Subcutaneous abdominal adipose tissue (tissue), 5 donors: ENCODE results near the gene EBP.

Experiments used
- H3K27ac ChIP-seq: one replicate; pipeline ENCODE4 v1.7.0; 2013; ENCODE audit warnings: low read depth, mild to moderate bottlenecking, inconsistent platforms, low read length, moderate library complexity
- H3K27me3 ChIP-seq, 5 donors: one replicate each; pipeline ENCODE4 v1.7.0; 2013; ENCODE audit warnings: low read length in 5 of 5, inconsistent platforms in 1 of 5; ENCODE audit not compliant: control insufficient read depth in 5 of 5, insufficient read depth in 4 of 5
- H3K36me3 ChIP-seq, 5 donors: one replicate each; pipeline ENCODE4 v1.7.0; 2013; ENCODE audit warnings: low read length in 5 of 5; ENCODE audit not compliant: control insufficient read depth in 5 of 5, insufficient read depth in 5 of 5
- H3K4me1 ChIP-seq, 5 donors: one replicate each; pipeline ENCODE4 v1.7.0; 2013; ENCODE audit warnings: low read length in 5 of 5, mild to moderate bottlenecking in 3 of 5, moderate library complexity in 1 of 5; ENCODE audit not compliant: control insufficient read depth in 5 of 5, insufficient read depth in 5 of 5
- H3K4me3 ChIP-seq, 5 donors: one replicate each; pipeline ENCODE4 v1.7.0; 2013; ENCODE audit warnings: low read length in 5 of 5, low read depth in 1 of 5
- H3K9ac ChIP-seq, 5 donors: one replicate each; pipeline ENCODE4 v1.7.0; 2013; ENCODE audit warnings: low read length in 5 of 5, mild to moderate bottlenecking in 4 of 5, moderate library complexity in 3 of 5
- H3K9me3 ChIP-seq, 5 donors: one replicate each; pipeline ENCODE4 v1.7.0; 2013; ENCODE audit warnings: low read length in 5 of 5; ENCODE audit not compliant: control insufficient read depth in 5 of 5
- donor health status: healthy.
- donor health status: healthy.
- donor health status: healthy.
- donor health status: healthy.
- donor health status: healthy.

The EBP gene

DNA sequence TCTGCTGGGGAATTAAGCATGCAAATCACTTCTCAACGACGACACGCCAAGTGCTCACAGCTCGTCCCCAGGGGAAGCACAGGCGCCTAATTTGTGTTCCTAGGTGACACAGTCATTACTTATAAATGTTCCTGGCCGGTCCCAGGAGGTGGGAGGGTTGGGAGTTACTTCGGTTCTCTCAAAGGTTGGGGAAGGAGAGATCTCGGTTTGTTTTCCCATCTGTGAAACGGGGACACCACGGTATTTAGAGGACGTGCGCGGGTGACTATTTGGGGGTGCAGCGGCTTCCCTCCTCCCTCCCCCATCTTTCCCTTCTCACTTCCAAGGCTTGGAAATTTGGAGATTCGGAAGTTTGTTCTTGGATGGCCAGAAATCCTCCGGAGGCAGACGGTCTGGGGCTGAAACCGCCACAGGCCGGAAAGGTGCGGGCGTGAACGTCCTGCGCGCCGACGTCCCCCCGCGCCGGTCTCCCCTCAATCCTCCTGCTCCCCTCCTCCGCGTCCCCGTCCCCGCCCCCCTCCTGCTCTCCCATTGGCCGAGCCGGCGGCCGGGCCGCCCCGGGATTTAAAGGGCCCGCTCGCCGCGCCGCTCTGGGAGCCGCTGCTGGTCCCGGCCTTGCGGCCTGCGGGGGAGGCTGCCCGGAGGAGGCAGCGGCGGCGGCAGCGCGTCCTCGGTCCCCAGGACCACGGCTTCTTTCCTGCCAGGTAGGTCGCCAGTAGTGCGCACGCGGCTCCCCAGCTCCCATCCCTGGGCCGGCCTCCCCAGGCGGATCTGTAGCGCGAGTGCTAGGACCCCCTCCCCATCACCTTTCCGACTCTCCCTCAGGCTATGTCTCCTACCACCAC, 13.0 kb upstream of the EBP start, which contains the start of gene PORCN:
Gene PORCN, plus strand, starts transcription at position 593 of the 845 bp plus-strand sequence. CDS start 829 bp downstream, outside the sequence.
- Histone ChIP-seq H3K36me3 (peaks cover 0 to 12% (median 3%) of the 10 kb centered on the region in 5 donors), H3K9ac (peak within 1 kb of the TSS in 4 of 5 donors; percentile 71 to 86 (median 82)), H3K4me1 (peaks cover 0 to 17% (median 13%) of the 10 kb centered on the region in 5 donors), H3K27ac (peak within 1 kb of the TSS; percentile 30), H3K27me3 (peaks cover 0 to 18% (median 10%) of the 10 kb centered on the region in 5 donors), H3K4me3 (peak within 1 kb of the TSS; percentile 76 to 82 (median 79)), H3K9me3 (peaks cover 0 to 3% (median 0%) of the 10 kb centered on the region in 5 donors)

DNA sequence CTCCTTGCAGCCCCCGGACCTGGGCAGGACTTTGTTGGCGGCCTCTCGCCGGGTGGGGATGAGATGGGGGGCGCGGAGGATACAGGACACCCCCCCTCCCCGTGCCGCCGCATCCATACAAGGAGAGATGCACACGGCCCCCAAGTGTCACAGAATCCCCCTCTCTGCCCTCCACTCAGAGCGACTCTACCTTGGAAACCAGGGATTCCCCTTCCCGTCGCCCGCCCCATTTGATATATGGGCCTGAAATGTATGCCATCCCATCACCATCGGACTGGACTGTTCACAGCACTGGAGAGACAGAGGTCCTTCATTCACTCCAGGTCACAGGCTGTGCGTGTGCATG, 12.4 kb upstream of the EBP start:
- Histone ChIP-seq H3K36me3 (peaks cover 0 to 12% (median 3%) of the 10 kb centered on the region in 5 donors), H3K27ac (no peak overlapping the region), H3K27me3 (peaks cover 0 to 15% (median 8%) of the 10 kb centered on the region in 5 donors), H3K9me3 (peaks cover 0 to 3% (median 0%) of the 10 kb centered on the region in 5 donors), H3K9ac (peak overlapping the region in 4 of 5 donors; percentile 71 to 86 (median 82)), H3K4me1 (peaks cover 0 to 17% (median 13%) of the 10 kb centered on the region in 5 donors), H3K4me3 (peak overlapping the region; percentile 74 to 79 (median 76))

DNA sequence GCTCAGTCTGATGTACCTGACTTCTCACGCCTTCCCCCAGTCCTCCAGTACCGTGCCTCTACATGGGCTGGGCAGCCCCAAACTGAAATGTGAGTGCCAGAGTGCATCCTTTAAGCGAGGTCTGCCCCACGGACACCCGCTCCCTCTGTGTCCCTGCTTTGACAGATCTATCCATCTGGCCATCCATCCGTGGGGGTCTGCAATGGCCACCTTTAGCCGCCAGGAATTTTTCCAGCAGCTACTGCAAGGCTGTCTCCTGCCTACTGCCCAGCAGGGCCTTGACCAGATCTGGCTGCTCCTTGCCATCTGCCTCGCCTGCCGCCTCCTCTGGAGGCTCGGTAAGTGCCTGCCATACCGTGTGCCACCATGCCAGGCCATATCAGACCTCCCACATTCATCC, 12.0 kb upstream of the EBP start:
- Histone ChIP-seq H3K9ac (peak overlapping the region in 3 of 5 donors; percentile 78 to 86 (median 86)), H3K27ac (no peak overlapping the region), H3K4me3 (peak overlapping the region; percentile 74 to 79 (median 76))

DNA sequence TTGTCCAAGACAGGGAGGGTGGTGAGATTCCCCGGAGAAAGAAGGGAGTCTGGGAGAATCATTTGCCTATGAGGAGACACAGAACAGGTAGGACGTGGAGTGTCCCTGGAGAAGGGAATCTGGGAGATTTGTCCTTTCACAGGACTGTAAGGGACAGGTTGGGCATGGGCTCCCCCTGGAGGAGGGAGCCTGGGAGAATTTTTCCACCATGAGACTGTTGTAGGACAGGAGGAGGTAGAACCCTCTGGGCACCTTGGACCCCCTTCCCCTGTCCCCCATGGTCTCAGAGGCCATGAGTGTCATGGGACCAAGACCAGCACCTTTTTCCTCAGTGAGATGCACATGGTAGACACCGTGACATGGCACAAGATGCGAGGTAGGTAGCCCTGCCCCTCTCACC, 10.0 kb upstream of the EBP start:
- Histone ChIP-seq H3K27me3 (peaks cover 0 to 18% (median 8%) of the 10 kb centered on the region in 5 donors), H3K27ac (no peak overlapping the region), H3K9me3 (peaks cover 0 to 5% (median 0%) of the 10 kb centered on the region in 5 donors), H3K4me1 (peaks cover 0 to 17% (median 13%) of the 10 kb centered on the region in 5 donors), H3K36me3 (peaks cover 0 to 24% (median 7%) of the 10 kb centered on the region in 5 donors), H3K9ac (no peak overlapping the region), H3K4me3 (no peak overlapping the region)

More for the DNA sequence above, 12.0 kb upstream of the EBP start:
- Histone ChIP-seq H3K27me3 (peaks cover 0 to 15% (median 8%) of the 10 kb centered on the region in 5 donors), H3K36me3 (peaks cover 0 to 15% (median 3%) of the 10 kb centered on the region in 5 donors), H3K9me3 (peaks cover 0 to 3% (median 0%) of the 10 kb centered on the region in 5 donors), H3K4me1 (peaks cover 0 to 17% (median 13%) of the 10 kb centered on the region in 5 donors)

DNA sequence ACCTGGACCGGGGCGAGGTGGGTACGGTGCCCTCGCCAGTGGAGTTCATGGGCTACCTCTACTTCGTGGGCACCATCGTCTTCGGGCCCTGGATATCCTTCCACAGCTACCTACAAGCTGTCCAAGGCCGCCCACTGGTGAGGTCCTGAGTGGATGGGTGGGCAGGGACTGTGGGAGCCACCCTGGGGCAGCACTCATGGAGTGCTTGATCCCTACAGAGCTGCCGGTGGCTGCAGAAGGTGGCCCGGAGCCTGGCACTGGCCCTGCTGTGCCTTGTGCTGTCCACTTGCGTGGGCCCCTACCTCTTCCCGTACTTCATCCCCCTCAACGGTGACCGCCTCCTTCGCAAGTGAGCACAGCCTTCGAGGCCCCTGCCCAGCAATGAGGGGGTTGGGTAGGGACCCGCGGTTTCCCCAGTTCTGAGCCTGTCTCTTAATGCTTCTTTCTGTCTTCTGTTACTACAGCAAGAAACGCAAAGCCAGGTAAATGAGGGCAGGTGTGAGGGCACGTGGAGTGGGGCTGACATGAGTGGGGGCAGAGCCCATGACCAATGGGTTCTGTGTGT, 9.2 kb upstream of the EBP start:
- peaks cover 0 to 17% (median 13%) of the 10 kb centered on the region in 5 donors for H3K4me1 ChIP-seq
- H3K4me3 ChIP-seq = no peak overlapping the region
- no peak overlapping the region for H3K9ac ChIP-seq
- peaks cover 0 to 18% (median 11%) of the 10 kb centered on the region in 5 donors for H3K27me3 ChIP-seq
- H3K36me3 ChIP-seq = peaks cover 0 to 28% (median 7%) of the 10 kb centered on the region in 5 donors
- peaks cover 0 to 5% (median 0%) of the 10 kb centered on the region in 5 donors for H3K9me3 ChIP-seq
- no peak overlapping the region for H3K27ac ChIP-seq

DNA sequence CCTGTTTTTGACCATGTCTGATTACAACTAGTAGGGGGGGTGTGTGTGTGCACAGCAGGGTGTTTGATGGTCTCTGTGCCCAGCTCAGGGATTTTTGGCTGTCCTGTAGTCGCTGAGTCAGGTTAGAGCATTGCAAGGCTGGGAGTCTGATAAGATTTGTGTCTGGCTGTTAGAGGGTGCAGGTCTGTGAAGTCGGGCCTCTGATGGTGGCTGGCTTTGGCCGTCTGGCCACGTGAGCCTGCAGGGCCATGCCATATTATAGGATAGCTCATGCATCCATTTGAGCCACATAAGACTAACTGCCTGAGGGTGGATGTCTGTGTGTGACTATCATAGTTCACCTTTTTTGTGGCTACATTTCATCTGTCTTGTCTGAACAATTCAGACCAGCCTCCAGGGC, 7.9 kb upstream of the EBP start:
- Histone ChIP-seq H3K4me1 (peaks cover 0 to 12% (median 8%) of the 10 kb centered on the region in 5 donors), H3K27ac (no peak overlapping the region), H3K27me3 (peaks cover 0 to 18% (median 11%) of the 10 kb centered on the region in 5 donors), H3K9ac (no peak overlapping the region), H3K9me3 (peaks cover 0 to 5% (median 0%) of the 10 kb centered on the region in 5 donors), H3K36me3 (peaks cover 0 to 28% (median 7%) of the 10 kb centered on the region in 5 donors), H3K4me3 (no peak overlapping the region)

DNA sequence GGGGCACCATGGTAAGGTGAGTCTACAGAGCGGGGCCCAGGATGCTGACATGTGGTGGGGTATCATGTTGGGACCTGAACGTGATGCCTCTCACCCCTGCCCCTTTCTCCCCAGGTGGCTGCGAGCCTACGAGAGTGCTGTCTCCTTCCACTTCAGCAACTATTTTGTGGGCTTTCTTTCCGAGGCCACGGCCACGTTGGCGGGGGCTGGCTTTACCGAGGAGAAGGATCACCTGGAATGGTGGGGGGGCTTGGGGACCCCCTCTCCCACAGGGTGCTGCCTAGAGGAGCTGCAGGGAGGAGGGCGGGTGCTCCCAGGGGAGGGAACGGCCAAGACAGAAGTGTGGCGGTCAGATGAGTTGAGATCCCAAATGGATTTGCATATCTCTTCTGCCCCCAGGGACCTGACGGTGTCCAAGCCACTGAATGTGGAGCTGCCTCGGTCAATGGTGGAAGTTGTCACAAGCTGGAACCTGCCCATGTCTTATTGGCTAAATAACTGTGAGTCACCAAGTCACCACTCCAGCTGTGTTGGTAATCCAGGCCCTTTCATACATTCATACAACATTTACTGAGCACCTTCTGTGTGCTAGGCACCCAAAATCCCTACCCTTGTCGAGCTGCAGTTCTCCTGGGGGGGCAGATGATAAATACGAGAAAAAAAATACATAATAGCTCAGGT, 7.3 kb upstream of the EBP start:
- H3K9ac ChIP-seq = no peak overlapping the region
- H3K4me3 ChIP-seq = no peak overlapping the region
- H3K9me3 ChIP-seq = peaks cover 0 to 5% (median 0%) of the 10 kb centered on the region in 5 donors
- H3K36me3 ChIP-seq = peaks cover 0 to 28% (median 7%) of the 10 kb centered on the region in 5 donors
- H3K27ac ChIP-seq = no peak overlapping the region
- H3K27me3 ChIP-seq = peaks cover 0 to 18% (median 11%) of the 10 kb centered on the region in 5 donors
- peaks cover 0 to 9% (median 5%) of the 10 kb centered on the region in 5 donors for H3K4me1 ChIP-seq

DNA sequence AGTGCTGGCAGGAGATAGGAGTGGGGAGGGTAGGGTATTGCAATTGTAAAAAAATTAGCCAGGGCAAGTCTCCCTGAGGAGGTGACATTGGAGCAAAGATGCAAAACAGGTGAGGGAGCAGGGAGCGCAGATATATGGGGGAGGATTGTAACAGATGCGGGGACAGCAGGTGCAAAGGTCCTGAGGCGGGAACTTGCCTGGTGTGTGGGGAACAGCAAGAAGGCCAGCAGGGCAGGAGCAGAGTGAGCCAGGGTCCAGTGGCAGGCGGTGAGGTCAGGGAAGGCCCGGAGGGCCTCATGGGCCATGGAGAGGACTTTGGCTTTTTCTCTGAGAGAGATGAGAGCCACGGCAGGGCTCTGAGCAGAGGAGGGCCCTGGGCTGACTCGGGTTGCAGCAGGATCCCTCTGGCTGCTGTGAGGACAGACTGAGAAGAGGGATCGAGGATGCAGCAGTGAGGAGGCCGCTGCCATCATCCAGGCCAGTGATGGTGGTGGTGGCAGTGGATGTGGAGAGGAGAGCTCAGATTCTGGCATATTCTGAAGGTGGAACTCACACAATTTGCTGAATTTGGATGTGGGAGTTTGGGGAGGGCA, 6.6 kb upstream of the EBP start:
- Histone ChIP-seq H3K4me1 (peaks cover 0 to 2% (median 0%) of the 10 kb centered on the region in 5 donors), H3K27ac (no peak overlapping the region), H3K36me3 (peaks cover 0 to 28% (median 7%) of the 10 kb centered on the region in 5 donors), H3K9me3 (peaks cover 0 to 2% (median 0%) of the 10 kb centered on the region in 5 donors), H3K27me3 (peaks cover 0 to 15% (median 9%) of the 10 kb centered on the region in 5 donors), H3K9ac (no peak overlapping the region), H3K4me3 (no peak overlapping the region)

DNA sequence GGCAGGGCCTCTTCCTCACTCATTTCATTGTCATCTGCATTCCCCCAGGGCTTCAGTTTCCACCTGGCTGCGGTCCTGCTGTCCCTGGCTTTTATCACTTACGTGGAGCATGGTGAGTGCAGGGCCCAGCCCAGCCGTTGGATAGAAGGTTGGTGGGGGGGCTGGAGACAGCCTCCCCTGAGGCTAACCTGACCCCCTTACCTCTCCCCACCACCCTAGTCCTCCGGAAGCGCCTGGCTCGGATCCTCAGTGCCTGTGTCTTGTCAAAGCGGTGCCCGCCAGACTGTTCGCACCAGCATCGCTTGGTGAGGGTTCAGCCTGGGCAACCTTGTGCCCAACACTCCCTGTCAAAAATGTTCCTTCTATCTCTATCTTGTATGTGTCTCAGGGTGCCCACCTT, 5.8 kb upstream of the EBP start:
- Histone ChIP-seq H3K4me1 (no peaks in the 10 kb centered on the region), H3K4me3 (no peak overlapping the region), H3K9ac (no peak overlapping the region), H3K27me3 (peaks cover 0 to 15% (median 9%) of the 10 kb centered on the region in 5 donors), H3K36me3 (peaks cover 0 to 28% (median 7%) of the 10 kb centered on the region in 5 donors), H3K27ac (no peak overlapping the region), H3K9me3 (peaks cover 0 to 2% (median 0%) of the 10 kb centered on the region in 5 donors)
